ENCODE data around the gene RELA. TPM values are rescaled to one million over a fixed set of nuclear protein-coding genes. Genes with fewer than 3 reads are reported as not detected.

Gene RELA
- total and polyA plus RNA-seq, 2 experiments from 2014 or later: 18.5 to 22.8 TPM

GRCh38 chr11:65680192-65680743 lies 17.6 kb upstream of the RELA start:
- no peak overlapping the region for H3K4me3 Mint-ChIP-seq
- no peak overlapping the region for H3K4me3 ChIP-seq
- H3K36me3 Mint-ChIP-seq (ENCODE audit: low read depth): no peaks in the 10 kb centered on the region
- no peak overlapping the region for H3K27ac Mint-ChIP-seq
- no peaks in the 10 kb centered on the region for H3K9me3 Mint-ChIP-seq
- no peaks in the 10 kb centered on the region for H3K36me3 ChIP-seq (ENCODE audit: insufficient read depth)
- H3K4me1 Mint-ChIP-seq: no peaks in the 10 kb centered on the region
- H3K27ac ChIP-seq (ENCODE audit: low read depth): no peak overlapping the region
- TF ChIP-seq EZH2 (IDR thresholded peaks at IDR 0.05; ENCODE audit: low read depth, unreplicated experiment): no peak
- no peak for TF ChIP-seq CTCF (conservative IDR thresholded peaks at IDR 0.05; ENCODE audit: low read depth in 2 of 2)
- TF ChIP-seq ZNF331 (CRISPR knock-in tag; IDR thresholded peaks at IDR 0.05; ENCODE audit: low read depth): no peak
- TF ChIP-seq POLR2AphosphoS5 (IDR thresholded peaks at IDR 0.05; ENCODE audit: low read depth): no peak
- TF ChIP-seq ETS1 (IDR thresholded peaks at IDR 0.05): no peak
- no peak for TF ChIP-seq NANOG (IDR thresholded peaks at IDR 0.05; ENCODE audit: borderline replicate concordance)
- H2AFZ ChIP-seq: peak overlapping the region; percentile 47; the same call in 1 of the 2 replicates
- H4K20me1 ChIP-seq (replicated peaks; ENCODE audit: insufficient read depth): no peaks in the 10 kb centered on the region
- no peak overlapping the region for H3K4me2 ChIP-seq
- H3K79me2 ChIP-seq (replicated peaks; ENCODE audit: insufficient read depth): no peaks in the 10 kb centered on the region
- H3K27me3 ChIP-seq (ENCODE audit: insufficient read depth): no peaks in the 10 kb centered on the region
- no peaks in the 10 kb centered on the region for H3K9me2 ChIP-seq (ENCODE audit: insufficient read depth)
- H3K27me3 Mint-ChIP-seq (ENCODE audit: insufficient read depth, low read depth, poor library complexity): peaks cover 2% of the 10 kb centered on the region
- no peak for ATAC-seq
- DNase-seq (ENCODE audit: low spot score): no peak
- H3K4me1 ChIP-seq (ENCODE audit: insufficient read depth): no peaks in the 10 kb centered on the region
- no peaks in the 10 kb centered on the region for H3F3A ChIP-seq (replicated peaks; ENCODE audit: low read depth)

- Mint-ChIP-seq H3K4me1 (no peaks in the 10 kb centered on the region), H3K4me3 (no peak overlapping the region), H3K9me3 (no peaks in the 10 kb centered on the region), H3K27me3 (ENCODE audit: insufficient read depth, low read depth, poor library complexity) (no peaks in the 10 kb centered on the region), H3K27ac (no peak overlapping the region), H3K36me3 (ENCODE audit: low read depth) (no peaks in the 10 kb centered on the region)
- H2AFZ ChIP-seq: no peak overlapping the region
- no peaks in the 10 kb centered on the region for H3K4me1 ChIP-seq (ENCODE audit: insufficient read depth)
- no peak overlapping the region for H3K4me2 ChIP-seq
- no peaks in the 10 kb centered on the region for H3K9me2 ChIP-seq (ENCODE audit: insufficient read depth)
- H3K27me3 ChIP-seq (ENCODE audit: insufficient read depth): no peaks in the 10 kb centered on the region
- DNase-seq (ENCODE audit: low spot score): no peak
- H3K4me3 ChIP-seq: no peak overlapping the region
- H3F3A ChIP-seq (replicated peaks; ENCODE audit: low read depth): no peaks in the 10 kb centered on the region
- no peaks in the 10 kb centered on the region for H3K79me2 ChIP-seq (replicated peaks; ENCODE audit: insufficient read depth)
- no peaks in the 10 kb centered on the region for H4K20me1 ChIP-seq (replicated peaks; ENCODE audit: insufficient read depth)
- no peak for ATAC-seq
- H3K27ac ChIP-seq (ENCODE audit: low read depth): no peak overlapping the region
- H3K36me3 ChIP-seq (ENCODE audit: insufficient read depth): no peaks in the 10 kb centered on the region
- TF ChIP-seq ETS1 (IDR thresholded peaks at IDR 0.05): no peak
- TF ChIP-seq CTCF (conservative IDR thresholded peaks at IDR 0.05; ENCODE audit: low read depth in 2 of 2): no peak
- TF ChIP-seq POLR2AphosphoS5 (IDR thresholded peaks at IDR 0.05; ENCODE audit: low read depth): no peak
- no peak for TF ChIP-seq STAT1 (IDR thresholded peaks at IDR 0.05; ENCODE audit: unreplicated experiment)
- no peak for TF ChIP-seq EZH2phosphoT487 (IDR thresholded peaks at IDR 0.05; ENCODE audit: unreplicated experiment)
- no peak for TF ChIP-seq CREB1 (CRISPR knock-in tag; IDR thresholded peaks at IDR 0.05; ENCODE audit: low read depth)
- no peak for TF ChIP-seq ZNF331 (CRISPR knock-in tag; IDR thresholded peaks at IDR 0.05; ENCODE audit: low read depth)
- no peak for TF ChIP-seq NANOG (IDR thresholded peaks at IDR 0.05; ENCODE audit: borderline replicate concordance)
- TF ChIP-seq ZNF114 (CRISPR knock-in tag; IDR thresholded peaks at IDR 0.05): no peak
Measured at GRCh38 chr11:65672982-65673381, 10.3 kb upstream of the RELA start.
